ENCODE results near the gene ANKRD63. TPM values are rescaled to one million over a fixed set of nuclear protein-coding genes. Genes with fewer than 3 reads are reported as not detected.

Gene ANKRD63
- total and polyA plus RNA-seq, 2 of the 8 experiments (the other 6 are each of a cell fraction or from before 2014, with no cell fraction given), result 0.18 to 0.26 TPM

DNA sequence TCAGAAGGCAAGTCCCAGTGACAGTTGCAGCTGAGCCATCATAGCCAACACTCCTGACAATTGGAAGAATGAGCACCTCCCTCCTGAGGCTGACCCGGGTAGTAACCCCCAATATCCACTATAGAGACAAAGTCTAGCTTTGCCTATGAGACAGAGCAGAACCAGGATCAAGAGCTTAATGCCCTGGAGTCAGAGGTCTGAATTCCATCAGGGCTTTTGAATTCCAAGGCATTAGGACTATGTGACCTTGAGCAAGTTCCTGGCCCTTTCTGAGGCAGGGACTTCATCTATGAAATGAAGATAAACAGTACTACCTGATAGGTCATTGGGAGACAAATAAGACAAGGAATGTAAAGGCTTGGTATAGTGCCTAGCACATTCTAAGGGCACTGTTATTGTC lies 37.5 kb upstream of the ANKRD63 start:
- CTCF ChIA-PET (ENCODE audit: partially characterized antibody), result interaction anchor here (0.6 to 23.9 kb wide), 22 partner anchors 12 to 577 kb away, joined by 3 to 584 read pairs (median 5); partner anchors contain the start of genes ANKRD63, CCDC9B, DISP2 and PHGR1
- no peak for TF ChIP-seq JUN (IDR thresholded peaks at IDR 0.05; ENCODE audit: low read depth, low read length)
- TF ChIP-seq TAF1 (IDR thresholded peaks at IDR 0.05; ENCODE audit: low read depth, low read length), result no peak
- no peak for TF ChIP-seq SRF (IDR thresholded peaks at IDR 0.05; ENCODE audit: low read depth, low read length)

More for the DNA sequence above, 37.5 kb upstream of the ANKRD63 start:
- no peak overlapping the region for H4K5ac ChIP-seq (ENCODE audit: insufficient read length, low read depth, low read length)
- no peak overlapping the region for H3K4ac ChIP-seq (replicated peaks; ENCODE audit: insufficient read length, low read depth, low read length)
- H3K23ac ChIP-seq (ENCODE audit: insufficient read length), result no peak overlapping the region
- H3K9me3 ChIP-seq (ENCODE audit: insufficient read depth in 2 of 2, low read depth in 1 of 2, low read length in 1 of 2), result no peaks in the 10 kb centered on the region
- H2BK120ac ChIP-seq (replicated peaks; ENCODE audit: low read depth, low read length), result no peak overlapping the region
- H3K23me2 ChIP-seq (ENCODE audit: low read depth, low read length), result peaks cover 11% of the 10 kb centered on the region; the same call in 1 of the 2 replicates
- no peaks in the 10 kb centered on the region for H4K20me1 ChIP-seq (replicated peaks in 1 of 2; ENCODE audit: control insufficient read depth in 1 of 2, insufficient read depth in 2 of 2, low read length in 2 of 2)
- H2BK12ac ChIP-seq (ENCODE audit: low read depth, low read length), result no peak overlapping the region
- POLR2A ChIA-PET (ENCODE audit: partially characterized antibody), result interaction anchor here (0.7 to 1.8 kb wide), 6 partner anchors 9 to 20 kb away, joined by 3 to 4 read pairs (median 4); partner anchors contain the start of gene CCDC9B
- H4K8ac ChIP-seq (ENCODE audit: extremely low read depth, insufficient read depth, low read length), result no peak overlapping the region
- H3K27ac ChIP-seq (ENCODE audit: low read depth, low read length), result no peak overlapping the region
- H2BK20ac ChIP-seq (ENCODE audit: low read length), result no peak overlapping the region
- H3K4me2 ChIP-seq (ENCODE audit: insufficient read depth in 1 of 2, low read depth in 2 of 2, low read length in 2 of 2), result no peak overlapping the region
- no peak overlapping the region for H3K56ac ChIP-seq (replicated peaks; ENCODE audit: insufficient read length, low read depth, low read length)
- H4K91ac ChIP-seq (replicated peaks; ENCODE audit: insufficient read length, low read length), result no peak overlapping the region
- 38% methylated on average over 1 of the region's 1 CpG; no CpG with 5 or more reads in 1 of the 2 experiments for WGBS, 2 experiments (ENCODE audit: extremely low coverage in 1 of 2, insufficient coverage in 1 of 2, insufficient read length in 1 of 2, insufficient replicate concordance in 2 of 2, low coverage in 1 of 2, low lambda C conversion rate in 2 of 2, missing lambda C conversion rate in 1 of 2)
- H3K14ac ChIP-seq (ENCODE audit: insufficient read length), result no peak overlapping the region
- peaks cover 0 to 2% (median 0%) of the 10 kb centered on the region in 4 experiments; a peak in 1 of 8 replicates for H3K36me3 ChIP-seq (ENCODE audit: control insufficient read depth in 2 of 4, insufficient read depth in 4 of 4, low read length in 3 of 4)
- H3K4me1 ChIP-seq (replicated peaks in 1 of 4; ENCODE audit: control insufficient read depth in 3 of 4, insufficient read depth in 4 of 4, low read length in 3 of 4), result peaks cover 5 to 20% (median 11%) of the 10 kb centered on the region in 4 experiments
- no peak overlapping the region for H3K4me3 ChIP-seq (ENCODE audit: extremely low read depth in 1 of 4, insufficient read depth in 2 of 4, low read depth in 3 of 4, low read length in 4 of 4)
- H2AFZ ChIP-seq (ENCODE audit: low read length), result no peak overlapping the region
- H3K79me2 ChIP-seq (ENCODE audit: control insufficient read depth in 1 of 2, insufficient read depth in 2 of 2, low read length in 2 of 2), result peaks cover 0 to 8% of the 10 kb centered on the region in 2 experiments; a peak in 3 of 4 replicates
- H3K9ac ChIP-seq (replicated peaks in 1 of 4; ENCODE audit: extremely low read depth in 1 of 4, low read depth in 3 of 4, low read length in 3 of 4), result no peak overlapping the region
- H2BK5ac ChIP-seq (ENCODE audit: low read depth, low read length), result no peak overlapping the region
- H2BK15ac ChIP-seq (ENCODE audit: low read length), result no peak overlapping the region
- DNase-seq (ENCODE audit: low read depth in 1 of 2, low spot score in 2 of 2) (no peak), FAIRE-seq (no peak)
- H3K79me1 ChIP-seq (ENCODE audit: low read depth, low read length), result no peaks in the 10 kb centered on the region; the same call in 1 of the 2 replicates
- peaks cover 0 to 19% (median 9%) of the 10 kb centered on the region in 4 experiments; a peak in 4 of 7 replicates for H3K27me3 ChIP-seq (replicated peaks in 1 of 4; ENCODE audit: control insufficient read depth in 3 of 4, extremely low read depth in 1 of 4, insufficient read depth in 3 of 4, low read length in 3 of 4)
- H2AK5ac ChIP-seq (ENCODE audit: low read depth, low read length), result no peak overlapping the region
- no peak overlapping the region for H3K18ac ChIP-seq (ENCODE audit: extremely low read depth, low read length)

Data from H1 (cell line).